ENCODE measurements around the gene FUT9.

GRCh38 chr6:96015518-96016333 lies at the start of gene FUT9:
- TF ChIP-seq POLR2A (IDR thresholded peaks at IDR 0.05; ENCODE audit: low read length) (no peak), GATA1 (IDR thresholded peaks at IDR 0.05; ENCODE audit: low read depth, low read length) (no peak)
